D721Med (cell line): Measurements from ENCODE around the gene KYNU.

Experiments used
- DNase-seq: peaks from one replicate; pipeline ENCODE4 v3.0.0; 2011; ENCODE audit warnings: low spot score; ENCODE audit not compliant: insufficient read length
- FAIRE-seq: peaks from 2 replicates; lab custom pipeline; 2011; peaks lifted over from hg19 to GRCh38; lab: Jason Lieb, UNC
- TF ChIP-seq, protein P1 (sequence below): IDR thresholded peaks from 2 replicates; pipeline ENCODE4 v1.5.1; 2012; ENCODE audit warnings: mild to moderate bottlenecking, control low read depth; ENCODE audit not compliant: insufficient read depth; ENCODE audit errors: missing control alignments

The KYNU gene

DNA sequence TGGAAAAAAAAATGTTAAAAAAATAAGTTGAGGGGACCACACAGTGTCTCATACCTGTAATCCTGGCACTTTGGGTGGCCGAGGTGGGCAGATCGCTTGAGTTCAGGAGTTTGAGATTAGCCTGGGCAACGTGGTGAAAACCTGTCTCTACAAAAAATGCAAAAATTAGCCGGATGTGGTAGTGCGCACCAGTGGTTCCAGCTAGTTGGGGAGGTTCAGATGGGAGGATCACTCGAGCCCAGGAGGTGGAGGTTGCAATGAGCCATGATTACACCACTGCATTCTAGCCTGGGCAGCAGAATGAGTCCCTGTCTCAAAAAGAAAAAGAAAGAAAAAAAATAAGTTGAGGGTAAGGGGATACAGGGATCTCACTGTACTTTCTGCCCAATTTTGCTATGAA, 6.1 kb upstream of the KYNU start:
- DNase-seq = no peak
- FAIRE-seq = no peak
- TF ChIP-seq, protein P1, sequence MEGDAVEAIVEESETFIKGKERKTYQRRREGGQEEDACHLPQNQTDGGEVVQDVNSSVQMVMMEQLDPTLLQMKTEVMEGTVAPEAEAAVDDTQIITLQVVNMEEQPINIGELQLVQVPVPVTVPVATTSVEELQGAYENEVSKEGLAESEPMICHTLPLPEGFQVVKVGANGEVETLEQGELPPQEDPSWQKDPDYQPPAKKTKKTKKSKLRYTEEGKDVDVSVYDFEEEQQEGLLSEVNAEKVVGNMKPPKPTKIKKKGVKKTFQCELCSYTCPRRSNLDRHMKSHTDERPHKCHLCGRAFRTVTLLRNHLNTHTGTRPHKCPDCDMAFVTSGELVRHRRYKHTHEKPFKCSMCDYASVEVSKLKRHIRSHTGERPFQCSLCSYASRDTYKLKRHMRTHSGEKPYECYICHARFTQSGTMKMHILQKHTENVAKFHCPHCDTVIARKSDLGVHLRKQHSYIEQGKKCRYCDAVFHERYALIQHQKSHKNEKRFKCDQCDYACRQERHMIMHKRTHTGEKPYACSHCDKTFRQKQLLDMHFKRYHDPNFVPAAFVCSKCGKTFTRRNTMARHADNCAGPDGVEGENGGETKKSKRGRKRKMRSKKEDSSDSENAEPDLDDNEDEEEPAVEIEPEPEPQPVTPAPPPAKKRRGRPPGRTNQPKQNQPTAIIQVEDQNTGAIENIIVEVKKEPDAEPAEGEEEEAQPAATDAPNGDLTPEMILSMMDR = no peak

GRCh38 chr2:142872882-142873724, 4.4 kb upstream of the KYNU start:
- no peak for FAIRE-seq
- no peak for DNase-seq

DNA sequence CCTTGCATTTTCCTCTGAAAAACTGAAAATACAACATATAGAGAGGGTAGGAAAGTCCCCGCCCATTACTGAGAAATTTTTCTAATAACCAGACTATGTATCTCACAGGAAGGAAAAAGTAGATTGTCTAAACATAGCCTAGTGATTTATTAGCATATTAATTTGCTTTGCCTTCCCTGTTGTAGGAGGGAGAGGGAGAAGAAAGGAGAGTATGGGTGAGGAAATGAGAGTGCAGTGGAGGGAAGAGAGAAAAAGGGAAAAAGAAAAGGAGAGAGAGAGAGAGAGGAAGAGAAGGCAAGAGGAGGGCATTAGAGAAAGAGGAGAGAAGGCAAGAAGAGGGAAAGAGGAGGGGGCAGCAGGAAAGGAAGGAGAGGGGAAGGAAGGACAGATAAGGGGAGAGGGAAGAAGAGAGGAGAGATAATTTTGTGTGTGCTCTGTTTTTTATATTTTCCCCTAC, 3.6 kb upstream of the KYNU start:
- DNase-seq (no peak), FAIRE-seq (no peak)
- TF ChIP-seq, protein P1 = no peak

More at GRCh38 chr2:142872882-142873724, 4.4 kb upstream of the KYNU start:
- TF ChIP-seq, protein P1 = no peak

GRCh38 chr2:142874293-142874814, 3.1 kb upstream of the KYNU start:
- TF ChIP-seq, protein P1 = no peak

DNA sequence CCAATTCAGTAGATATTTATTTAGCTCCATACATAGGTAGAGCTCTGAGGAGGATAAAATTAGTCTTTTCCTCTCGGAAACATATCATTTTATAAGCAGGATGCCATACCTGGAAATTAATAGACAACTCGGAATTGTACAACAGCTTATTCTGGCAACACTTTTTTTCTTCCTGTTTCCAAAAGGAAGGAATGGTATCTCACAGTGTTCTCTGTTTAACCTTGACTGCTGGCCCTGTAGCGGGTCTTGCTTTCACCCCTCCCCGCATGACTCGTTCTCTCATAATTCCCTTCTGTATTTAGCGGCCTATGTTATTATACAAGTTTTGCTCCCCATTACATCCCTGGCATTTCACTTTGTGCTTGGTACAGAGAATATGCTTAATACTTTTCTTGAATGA, 2.5 kb upstream of the KYNU start:
- FAIRE-seq = no peak
- DNase-seq = no peak

More at GRCh38 chr2:142874293-142874814, 3.1 kb upstream of the KYNU start:
- FAIRE-seq (no peak), DNase-seq (no peak)

DNA sequence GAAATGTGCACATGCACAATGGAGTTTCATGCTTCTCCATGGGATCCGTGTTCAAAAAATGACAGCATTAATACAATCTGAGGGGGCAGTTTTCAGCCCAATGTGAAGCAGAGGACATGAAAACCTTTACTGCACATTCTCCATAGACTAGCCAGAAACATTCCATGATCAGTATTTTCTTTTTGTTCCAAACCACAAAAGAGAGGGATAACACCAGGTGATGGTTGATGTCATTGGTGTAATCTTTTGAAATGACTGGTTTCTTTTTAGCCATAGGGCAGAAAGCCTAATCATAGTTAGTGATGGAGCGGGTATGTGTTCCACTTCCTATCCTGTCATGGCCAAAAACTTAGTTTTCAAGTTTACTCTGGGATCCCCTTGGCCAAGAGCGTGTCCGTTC, 1.8 kb upstream of the KYNU start:
- no peak for FAIRE-seq
- DNase-seq = no peak
- TF ChIP-seq, protein P1 = no peak

More for the DNA sequence above, 2.5 kb upstream of the KYNU start:
- TF ChIP-seq, protein P1 = no peak

GRCh38 chr2:142876423-142876822, 1.0 kb upstream of the KYNU start:
- FAIRE-seq (no peak), DNase-seq (no peak)
- TF ChIP-seq, protein P1 = no peak
